Stomach smooth muscle (tissue), 2 donors: ENCODE measurements around the gene IREB2.

Experiments
- H3K27ac ChIP-seq: one replicate; pipeline ENCODE4 v1.7.0; 2013; ENCODE audit warnings: mild to moderate bottlenecking, low read length, inconsistent platforms
- H3K27me3 ChIP-seq, 2 donors: one replicate each; pipeline ENCODE4 v1.7.0; 2013; ENCODE audit warnings: low read length in 2 of 2; ENCODE audit not compliant: insufficient read depth in 2 of 2, control insufficient read depth in 1 of 2
- H3K36me3 ChIP-seq, 2 donors: one replicate each; pipeline ENCODE4 v1.7.0; 2013; ENCODE audit warnings: low read length in 2 of 2; ENCODE audit not compliant: control insufficient read depth in 2 of 2, insufficient read depth in 2 of 2
- H3K4me1 ChIP-seq: one replicate; pipeline ENCODE4 v1.7.0; 2013; ENCODE audit warnings: low read length; ENCODE audit not compliant: control insufficient read depth, insufficient read depth
- H3K4me3 ChIP-seq, 2 donors: one replicate each; pipeline ENCODE4 v1.7.0; 2013; ENCODE audit warnings: low read length in 2 of 2
- H3K9ac ChIP-seq, 2 donors: one replicate each; pipeline ENCODE4 v1.7.0; 2013; ENCODE audit warnings: low read length in 2 of 2, mild to moderate bottlenecking in 1 of 2
- H3K9me3 ChIP-seq, 2 donors: one replicate each; pipeline ENCODE4 v1.7.0; 2013; ENCODE audit warnings: low read length in 2 of 2; ENCODE audit not compliant: control insufficient read depth in 2 of 2
- donor health status: healthy.
- donor health status: Pancreatic carcinoma.

Gene IREB2

DNA sequence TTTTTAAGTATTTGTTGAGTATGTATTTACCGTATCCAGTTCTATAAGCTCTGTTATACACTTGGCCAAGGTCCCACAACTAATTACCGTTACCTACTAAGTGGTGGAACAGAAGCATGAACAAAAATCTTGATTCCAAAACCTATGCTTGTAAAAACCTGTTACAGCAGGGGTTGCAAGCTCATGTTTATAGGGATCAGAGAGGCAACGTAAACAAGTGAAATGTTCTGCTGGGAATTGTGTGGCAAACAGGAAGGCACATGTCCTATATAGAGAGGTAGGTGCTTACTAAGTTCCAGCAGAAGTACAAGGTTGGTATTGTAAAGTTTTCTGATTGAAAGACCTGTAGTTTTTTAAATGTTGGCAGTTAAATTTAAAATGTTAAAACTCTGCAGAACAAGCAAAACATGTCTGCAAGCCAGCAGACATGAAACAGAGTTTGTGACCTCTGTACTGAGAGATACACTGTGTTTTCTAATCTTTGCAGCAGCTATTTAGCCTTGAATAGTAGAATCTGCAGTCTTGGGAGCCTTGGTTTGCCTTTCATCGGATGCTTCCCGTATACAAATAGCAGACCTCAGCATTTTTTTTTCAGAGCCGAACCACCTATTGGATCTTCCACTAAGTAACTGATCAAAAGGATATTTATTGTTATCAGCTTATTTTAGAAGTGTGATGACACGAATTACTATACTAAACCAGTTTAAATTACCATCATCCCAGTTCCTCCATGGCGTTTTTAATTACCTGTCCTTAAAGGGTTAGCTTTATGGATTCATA, 11.4 kb downstream of the IREB2 start:
- H3K27ac ChIP-seq, result no peak overlapping the region
- H3K27me3 ChIP-seq, result no peaks in the 10 kb centered on the region
- H3K4me1 ChIP-seq, result peaks cover 15% of the 10 kb centered on the region
- no peak overlapping the region for H3K4me3 ChIP-seq
- H3K9ac ChIP-seq, result no peak overlapping the region
- peaks cover 5 to 10% of the 10 kb centered on the region in 2 donors for H3K36me3 ChIP-seq
- no peaks in the 10 kb centered on the region for H3K9me3 ChIP-seq

DNA sequence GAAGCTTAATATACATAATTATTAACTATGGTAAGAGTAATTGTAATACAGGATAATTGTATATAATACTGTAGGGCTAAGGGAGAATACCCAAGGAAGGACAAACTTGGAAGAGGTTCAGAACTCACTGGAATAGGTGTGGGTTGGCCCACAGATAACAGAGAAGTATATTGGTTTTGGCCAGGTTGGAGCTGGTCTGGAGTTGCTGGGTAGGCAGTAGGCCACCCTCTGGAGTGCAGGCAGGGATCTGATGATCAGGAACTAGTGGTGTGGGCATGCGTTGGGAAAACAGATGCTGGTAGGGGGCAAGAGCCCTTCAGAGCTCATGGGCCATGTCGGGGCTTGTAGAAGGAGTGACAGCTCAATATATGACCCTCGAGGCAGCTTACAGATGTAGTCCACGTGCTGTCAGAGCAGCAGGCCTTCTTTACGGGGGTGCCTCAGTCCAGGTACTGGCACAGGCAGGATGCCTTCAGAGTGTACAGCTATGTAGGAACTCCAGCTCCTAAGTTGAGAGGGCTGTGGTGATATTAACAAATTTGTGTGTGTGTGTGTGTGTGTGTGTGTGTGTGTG, 12.4 kb downstream of the IREB2 start:
- Histone ChIP-seq H3K27ac (no peak overlapping the region), H3K9ac (no peak overlapping the region), H3K36me3 (peaks cover 5 to 9% of the 10 kb centered on the region in 2 donors), H3K27me3 (no peaks in the 10 kb centered on the region), H3K4me3 (no peak overlapping the region), H3K9me3 (no peaks in the 10 kb centered on the region), H3K4me1 (peaks cover 21% of the 10 kb centered on the region)

DNA sequence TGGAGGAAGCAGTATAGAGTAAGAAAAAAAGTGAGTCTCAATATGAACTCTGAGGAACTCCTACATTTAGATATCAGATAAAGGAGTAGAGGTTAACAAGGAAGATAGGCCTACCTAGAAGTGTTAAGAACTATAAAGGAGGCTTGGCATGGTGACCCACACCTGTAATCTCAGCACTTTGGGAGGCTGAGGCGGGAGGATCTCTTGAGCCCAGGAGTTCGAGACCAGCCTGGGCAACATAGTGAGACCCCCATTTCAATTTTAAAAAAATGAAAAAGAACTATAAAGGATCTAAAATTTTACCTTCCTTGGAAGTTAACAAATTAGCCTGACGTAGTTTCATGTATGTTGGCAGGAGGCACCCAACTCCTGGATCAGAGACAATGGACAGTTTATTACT, 14.5 kb downstream of the IREB2 start:
- Histone ChIP-seq H3K27ac (no peak overlapping the region), H3K4me1 (peaks cover 21% of the 10 kb centered on the region), H3K4me3 (no peak overlapping the region)

DNA sequence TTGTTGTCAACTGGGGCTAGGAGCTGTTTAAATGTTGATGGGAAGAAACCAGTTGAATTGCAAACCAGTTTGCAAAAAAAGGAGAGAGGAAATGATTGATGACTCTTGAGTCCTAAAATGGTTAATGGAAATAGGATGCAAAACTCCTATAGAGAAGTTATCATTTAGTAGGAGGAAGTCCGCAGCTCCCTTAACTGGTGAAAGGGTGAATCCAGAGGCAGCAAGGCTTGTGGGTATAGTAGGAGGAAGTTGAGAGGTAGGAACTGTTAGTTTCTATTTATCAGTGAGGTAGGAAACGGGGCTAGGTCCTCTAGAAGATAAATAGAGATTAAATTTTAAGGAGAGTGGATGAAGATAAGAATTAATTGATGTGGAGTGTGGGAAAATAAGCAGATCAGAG, 15.4 kb downstream of the IREB2 start:
- no peaks in the 10 kb centered on the region for H3K36me3 ChIP-seq
- no peaks in the 10 kb centered on the region for H3K9me3 ChIP-seq
- H3K27me3 ChIP-seq, result no peaks in the 10 kb centered on the region
- H3K4me3 ChIP-seq, result no peak overlapping the region
- H3K27ac ChIP-seq, result no peak overlapping the region
- no peak overlapping the region for H3K9ac ChIP-seq
- peaks cover 19% of the 10 kb centered on the region for H3K4me1 ChIP-seq

More for the DNA sequence above, 14.5 kb downstream of the IREB2 start:
- Histone ChIP-seq H3K9me3 (no peaks in the 10 kb centered on the region), H3K36me3 (no peaks in the 10 kb centered on the region), H3K27me3 (no peaks in the 10 kb centered on the region), H3K9ac (no peak overlapping the region)

DNA sequence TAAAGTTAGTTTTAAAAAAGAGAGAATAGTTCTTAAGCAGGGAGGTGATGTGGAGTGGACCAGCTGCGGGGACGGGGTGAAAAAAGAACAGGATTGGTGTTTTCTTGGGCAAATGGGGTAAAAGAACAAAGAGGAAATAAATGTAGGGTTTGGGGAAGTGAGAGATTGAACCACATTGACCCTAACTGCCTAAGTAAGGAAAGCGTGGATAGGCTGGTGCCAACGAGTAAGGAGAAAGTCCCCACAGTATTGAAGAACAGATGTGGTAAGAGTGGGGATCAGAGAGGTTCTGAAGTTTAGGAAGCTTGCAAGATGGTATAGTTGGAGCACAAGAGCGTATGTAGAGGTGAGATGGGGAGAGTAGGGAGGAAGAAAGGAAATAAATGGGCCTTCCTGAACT, 17.0 kb downstream of the IREB2 start:
- Histone ChIP-seq H3K27ac (no peak overlapping the region), H3K4me3 (no peak overlapping the region), H3K27me3 (no peaks in the 10 kb centered on the region), H3K36me3 (no peaks in the 10 kb centered on the region), H3K9ac (no peak overlapping the region), H3K4me1 (peaks cover 13% of the 10 kb centered on the region), H3K9me3 (no peaks in the 10 kb centered on the region)

DNA sequence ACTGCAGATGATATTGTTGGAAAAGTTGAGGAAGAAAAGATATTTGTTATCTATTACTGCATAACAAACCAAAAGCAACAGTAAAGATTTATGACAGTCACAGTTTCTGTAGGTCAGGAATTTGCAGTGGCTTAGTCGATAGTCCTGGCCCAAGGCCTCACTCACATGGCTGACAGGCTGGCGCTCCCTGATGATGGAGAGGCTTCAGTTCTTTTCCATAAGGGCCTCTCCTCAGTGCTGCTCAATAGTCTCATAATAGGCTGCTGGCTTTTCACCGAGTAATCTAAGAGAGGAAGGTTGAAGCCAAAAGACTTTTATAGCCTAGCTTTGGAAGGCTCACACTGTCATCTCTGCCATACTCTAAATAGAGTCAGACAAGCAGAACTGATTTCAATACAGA, 17.7 kb downstream of the IREB2 start:
- no peaks in the 10 kb centered on the region for H3K9me3 ChIP-seq
- H3K4me3 ChIP-seq, result no peak overlapping the region
- no peak overlapping the region for H3K27ac ChIP-seq
- H3K36me3 ChIP-seq, result no peaks in the 10 kb centered on the region
- H3K4me1 ChIP-seq, result peaks cover 9% of the 10 kb centered on the region
- H3K9ac ChIP-seq, result no peak overlapping the region
- H3K27me3 ChIP-seq, result no peaks in the 10 kb centered on the region

DNA sequence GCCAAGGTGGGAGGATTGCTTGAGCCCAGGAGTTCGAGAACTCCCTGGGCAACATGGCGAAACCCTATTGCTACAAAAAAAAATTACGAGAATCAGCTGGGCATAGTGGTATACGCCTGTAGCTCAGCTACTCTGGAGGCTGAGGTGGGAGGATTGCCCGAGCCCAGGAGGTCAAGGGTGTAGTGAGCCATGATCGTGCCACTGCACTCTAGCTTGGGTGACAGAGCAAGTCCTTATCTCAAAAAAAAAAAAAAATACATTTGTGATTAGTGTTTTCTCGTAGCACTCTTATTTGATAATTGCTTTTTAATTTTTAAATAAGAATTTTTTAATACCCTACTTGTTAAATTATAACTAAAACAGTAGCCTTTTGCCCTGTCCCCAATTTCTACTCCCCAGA, 18.4 kb downstream of the IREB2 start:
- H3K27ac ChIP-seq, result no peak overlapping the region

DNA sequence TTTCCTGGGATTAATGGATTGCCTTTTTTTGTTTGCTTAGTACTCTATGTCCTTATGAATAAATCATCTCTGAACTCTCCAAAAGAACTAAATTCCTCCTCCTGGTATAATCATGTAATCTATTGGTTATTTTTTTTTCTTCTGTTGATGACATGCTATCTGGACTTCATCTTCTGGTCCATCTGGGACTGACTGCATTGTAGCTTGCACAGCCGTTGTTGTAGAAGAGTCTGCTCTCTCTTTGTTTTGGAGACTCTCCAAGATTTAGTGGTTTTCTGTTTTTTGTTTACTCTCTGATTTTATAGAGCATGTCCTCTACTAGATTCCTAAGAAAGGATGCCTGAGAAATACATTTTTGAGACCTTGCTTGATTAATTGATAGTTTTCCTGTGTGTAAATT, 19.1 kb downstream of the IREB2 start:
- no peak overlapping the region for H3K4me3 ChIP-seq
- H3K27me3 ChIP-seq, result no peaks in the 10 kb centered on the region
- no peaks in the 10 kb centered on the region for H3K9me3 ChIP-seq
- H3K9ac ChIP-seq, result no peak overlapping the region
- H3K27ac ChIP-seq, result no peak overlapping the region
- peaks cover 7% of the 10 kb centered on the region for H3K4me1 ChIP-seq
- H3K36me3 ChIP-seq, result no peaks in the 10 kb centered on the region

More for the DNA sequence above, 18.4 kb downstream of the IREB2 start:
- no peaks in the 10 kb centered on the region for H3K9me3 ChIP-seq
- H3K4me1 ChIP-seq, result peaks cover 9% of the 10 kb centered on the region
- no peak overlapping the region for H3K9ac ChIP-seq
- H3K4me3 ChIP-seq, result no peak overlapping the region
- no peaks in the 10 kb centered on the region for H3K27me3 ChIP-seq
- H3K36me3 ChIP-seq, result no peaks in the 10 kb centered on the region

DNA sequence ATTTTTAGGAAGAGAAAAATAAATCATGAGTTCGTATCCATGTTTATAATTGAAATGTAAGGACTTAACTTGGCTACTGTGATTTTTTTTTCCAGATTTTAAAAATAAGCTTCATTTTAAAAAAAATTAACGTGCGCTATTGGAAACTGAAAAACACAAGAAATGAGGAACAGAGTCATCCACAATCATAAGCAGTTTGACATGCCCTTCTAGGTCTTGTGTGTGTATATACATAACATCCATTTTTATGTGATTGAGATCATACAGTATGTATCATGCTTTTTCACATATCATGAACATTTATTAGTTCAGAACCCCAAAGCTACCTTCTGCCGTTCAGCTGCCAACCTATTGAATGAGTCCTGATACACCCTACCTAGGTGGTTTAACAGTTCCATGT, 22.7 kb downstream of the IREB2 start:
- H3K27me3 ChIP-seq, result no peaks in the 10 kb centered on the region
- no peak overlapping the region for H3K9ac ChIP-seq
- H3K36me3 ChIP-seq, result peaks cover 8 to 17% of the 10 kb centered on the region in 2 donors
- no peak overlapping the region for H3K27ac ChIP-seq
- H3K9me3 ChIP-seq, result no peaks in the 10 kb centered on the region
- no peaks in the 10 kb centered on the region for H3K4me1 ChIP-seq
- H3K4me3 ChIP-seq, result no peak overlapping the region

DNA sequence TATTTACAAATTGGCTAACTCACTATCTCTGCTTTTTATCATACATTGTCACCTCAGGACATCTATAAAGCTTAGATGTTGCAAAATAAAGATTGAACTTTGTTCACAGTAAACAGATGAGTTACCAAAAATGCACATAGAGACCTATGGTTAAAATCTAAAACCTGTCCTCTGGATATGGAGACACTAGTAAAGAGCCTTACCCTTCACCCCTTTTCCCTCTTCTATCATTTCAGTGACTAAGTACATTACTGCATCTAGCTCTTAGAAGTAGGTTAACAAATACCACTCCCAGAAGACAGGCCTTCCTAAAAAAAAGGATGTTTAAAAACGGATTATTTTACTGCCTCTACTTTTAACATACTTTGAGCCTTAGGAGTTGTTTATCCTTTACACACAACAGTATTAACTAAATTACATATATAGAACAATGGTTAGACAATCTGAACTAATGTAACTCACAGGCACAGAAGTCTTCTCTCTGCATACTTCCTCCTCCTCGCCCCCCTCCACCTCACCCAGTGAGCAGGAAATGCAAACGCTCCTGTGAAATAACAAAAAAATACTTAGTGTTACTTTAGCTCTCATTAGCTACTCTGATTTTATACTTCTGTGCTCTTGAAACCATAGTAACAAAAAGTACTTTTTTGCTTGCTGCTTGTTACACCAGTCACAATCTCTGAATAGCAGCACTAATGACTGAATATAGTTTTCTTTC, 23.3 kb downstream of the IREB2 start:
- H3K36me3 ChIP-seq, result peaks cover 11 to 21% of the 10 kb centered on the region in 2 donors
- H3K27me3 ChIP-seq, result no peaks in the 10 kb centered on the region
- no peak overlapping the region for H3K27ac ChIP-seq
- no peaks in the 10 kb centered on the region for H3K9me3 ChIP-seq
- H3K9ac ChIP-seq, result no peak overlapping the region
- no peak overlapping the region for H3K4me3 ChIP-seq
- no peaks in the 10 kb centered on the region for H3K4me1 ChIP-seq

DNA sequence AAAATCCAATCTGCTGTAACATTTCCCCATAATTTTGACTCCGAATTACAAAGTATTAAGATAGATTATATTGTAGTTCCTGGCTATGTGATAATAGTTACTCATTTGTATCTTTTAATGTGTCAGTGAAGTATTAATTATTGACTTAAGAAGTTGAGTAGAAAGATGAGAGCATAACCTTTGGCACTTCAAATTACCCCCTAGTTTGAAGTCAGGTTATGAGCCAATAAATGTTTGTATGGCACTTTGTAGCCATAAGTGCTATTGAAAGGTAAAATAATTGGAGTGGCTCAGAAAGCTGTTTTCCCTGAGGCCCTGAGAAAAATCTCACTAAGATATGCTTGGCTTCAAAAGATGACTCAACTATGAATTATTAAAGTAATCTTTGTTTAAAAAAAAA, 31.0 kb downstream of the IREB2 start:
- Histone ChIP-seq H3K9ac (no peak overlapping the region), H3K27me3 (no peaks in the 10 kb centered on the region), H3K9me3 (no peaks in the 10 kb centered on the region), H3K4me3 (no peak overlapping the region), H3K36me3 (peaks cover 30 to 49% of the 10 kb centered on the region in 2 donors), H3K4me1 (no peaks in the 10 kb centered on the region), H3K27ac (no peak overlapping the region)
